ENCODE data around the gene MOB2. TPM values are rescaled to one million over a fixed set of nuclear protein-coding genes. Genes with fewer than 3 reads are reported as not detected.

Gene MOB2
- total and polyA plus RNA-seq, 8 donors: 13.7 to 30.4 (median 18.2) TPM

- no peak for FAIRE-seq
- WGBS, 2 donors: 80 to 82% methylated on average over 27 of the region's 27 CpGs
- intact Hi-C loops (cut with DNase I): loop anchor here in 1 of 3 donors (5.0 kb wide), 1 partner anchor 50 kb away; no protein-coding TSS in a partner anchor
Measured at GRCh38 chr11:1451781-1452470, 34.7 kb downstream of the MOB2 start.

GRCh38 chr11:1450949-1451710, 35.4 kb downstream of the MOB2 start:
- no peak for FAIRE-seq
- peaks cover 0 to 21% (median 0%) of the 10 kb centered on the region in 3 donors for H3K36me3 ChIP-seq
- H3K27ac ChIP-seq: no peak overlapping the region
- no peaks in the 10 kb centered on the region for H3K4me1 ChIP-seq
- TF ChIP-seq CTCF (IDR thresholded peaks at IDR 0.05): no peak
- H3K4me3 ChIP-seq: no peak overlapping the region
- 77% methylated on average over 22 of the region's 22 CpGs for WGBS, 2 donors
- H3K9me3 ChIP-seq: no peaks in the 10 kb centered on the region
- DNase-seq: no peak
- H3K27me3 ChIP-seq: no peaks in the 10 kb centered on the region
- intact Hi-C loops (cut with DNase I): loop anchor here in 1 of 3 donors (5.0 kb wide), 1 partner anchor 49 kb away; no protein-coding TSS in a partner anchor
- no peak for ATAC-seq

More at GRCh38 chr11:1451781-1452470, 34.7 kb downstream of the MOB2 start:
- no peak overlapping the region for H3K4me3 ChIP-seq
- no peak for TF ChIP-seq CTCF (IDR thresholded peaks at IDR 0.05)
- no peaks in the 10 kb centered on the region for H3K4me1 ChIP-seq
- H3K9me3 ChIP-seq: no peaks in the 10 kb centered on the region
- no peak overlapping the region for H3K27ac ChIP-seq
- H3K27me3 ChIP-seq: no peaks in the 10 kb centered on the region
- DNase-seq (no peak), ATAC-seq (no peak)
- H3K36me3 ChIP-seq: peaks cover 0 to 25% (median 0%) of the 10 kb centered on the region in 3 donors

GRCh38 chr11:1450344-1450875, 36.2 kb downstream of the MOB2 start:
- peaks cover 0 to 21% (median 0%) of the 10 kb centered on the region in 3 donors for H3K36me3 ChIP-seq
- 82 to 88% methylated on average over 21 to 29 of the region's 29 CpGs for WGBS, 2 donors
- no peak for DNase-seq
- FAIRE-seq: no peak
- H3K9me3 ChIP-seq: no peaks in the 10 kb centered on the region
- H3K4me1 ChIP-seq: no peaks in the 10 kb centered on the region
- TF ChIP-seq CTCF (IDR thresholded peaks at IDR 0.05): no peak
- no peak overlapping the region for H3K4me3 ChIP-seq
- no peaks in the 10 kb centered on the region for H3K27me3 ChIP-seq
- no peak for ATAC-seq
- H3K27ac ChIP-seq: no peak overlapping the region
- intact Hi-C loops (cut with DNase I): loop anchor here in 1 of 3 donors (5.0 kb wide), 1 partner anchor 48 kb away; no protein-coding TSS in a partner anchor

GRCh38 chr11:1449490-1450243, 36.9 kb downstream of the MOB2 start:
- Histone ChIP-seq H3K9me3 (no peaks in the 10 kb centered on the region), H3K36me3 (peaks cover 0 to 21% (median 0%) of the 10 kb centered on the region in 3 donors), H3K4me1 (no peaks in the 10 kb centered on the region), H3K27me3 (no peaks in the 10 kb centered on the region), H3K27ac (no peak overlapping the region), H3K4me3 (no peak overlapping the region)
- intact Hi-C loops (cut with DNase I): loop anchor here in 1 of 3 donors (5.0 kb wide), 1 partner anchor 47 kb away; no protein-coding TSS in a partner anchor
- no peak for FAIRE-seq
- no peak for TF ChIP-seq CTCF (IDR thresholded peaks at IDR 0.05)
- WGBS, 2 donors: 79 to 83% methylated on average over 28 to 31 of the region's 31 CpGs
- ATAC-seq: no peak
- no peak for DNase-seq

Data from pancreas (tissue), 10 donors.